BLaER1 treated with 17β-estradiol and CSF1 and Interleukin-3, amounts not matched to agents 10 nM and 100 nM (cell line): ENCODE data around the gene ZBTB34.
A peak's percentile ranks its signal among the peaks of the same experiment; 100 is the strongest.

Source experiments
- H3K27ac ChIP-seq, 11 experiments: shearing (Covaris generic); formaldehyde crosslinking; 2 replicates each; pipeline ENCODE4 v1.8.1; 2022
- H3K27me3 ChIP-seq, 11 experiments: shearing (Covaris generic); formaldehyde crosslinking; 2 replicates each; pipeline ENCODE4 v1.8.1; 2022
- H3K36me3 ChIP-seq, 11 experiments: shearing (Covaris generic); formaldehyde crosslinking; 2 replicates each; pipeline ENCODE4 v1.8.1; 2022
- H3K4me1 ChIP-seq, 10 experiments: shearing (Covaris generic); formaldehyde crosslinking; 2 replicates each; pipeline ENCODE4 v1.8.1; 2022
- H3K4me2 ChIP-seq, 11 experiments: shearing (Covaris generic); formaldehyde crosslinking; 2 replicates each; pipeline ENCODE4 v1.8.1; 2022
- H3K4me3 ChIP-seq, 10 experiments: shearing (Covaris generic); formaldehyde crosslinking; 2 replicates each; pipeline ENCODE4 v1.8.1; 2022
- H3K9ac ChIP-seq, 11 experiments: shearing (Covaris generic); formaldehyde crosslinking; 2 replicates each; pipeline ENCODE4 v1.8.1; 2022
- H3K9me3 ChIP-seq, 11 experiments: shearing (Covaris generic); formaldehyde crosslinking; replicated peaks in 1 of 11; 2 replicates each; pipeline ENCODE4 v1.8.1; 2022
- H4K20me1 ChIP-seq, 11 experiments: shearing (Covaris generic); formaldehyde crosslinking; 2 replicates each; pipeline ENCODE4 v1.8.1; 2022
- Cebpa-rat ChIP-seq, 11 experiments: shearing (Covaris generic); IDR thresholded peaks; 2 replicates each; pipeline ENCODE4 v1.8.1; 2022

The ZBTB34 gene

GRCh38 chr9:126838895-126839294, 21.5 kb upstream of the ZBTB34 start:
- Histone ChIP-seq H4K20me1 (peaks cover 26 to 72% (median 54%) of the 10 kb centered on the region in 11 experiments; a peak in 20 of 22 replicates), H3K27me3 (no peaks in the 10 kb centered on the region), H3K4me3 (no peak overlapping the region), H3K27ac (no peak overlapping the region), H3K9me3 (no peaks in the 10 kb centered on the region), H3K36me3 (peaks cover 27 to 54% (median 41%) of the 10 kb centered on the region in 11 experiments), H3K4me2 (no peak overlapping the region), H3K4me1 (peaks cover 9 to 36% (median 23%) of the 10 kb centered on the region in 10 experiments), H3K9ac (no peak overlapping the region)
- no peak for TF ChIP-seq Cebpa-rat (IDR thresholded peaks at IDR 0.05)

DNA sequence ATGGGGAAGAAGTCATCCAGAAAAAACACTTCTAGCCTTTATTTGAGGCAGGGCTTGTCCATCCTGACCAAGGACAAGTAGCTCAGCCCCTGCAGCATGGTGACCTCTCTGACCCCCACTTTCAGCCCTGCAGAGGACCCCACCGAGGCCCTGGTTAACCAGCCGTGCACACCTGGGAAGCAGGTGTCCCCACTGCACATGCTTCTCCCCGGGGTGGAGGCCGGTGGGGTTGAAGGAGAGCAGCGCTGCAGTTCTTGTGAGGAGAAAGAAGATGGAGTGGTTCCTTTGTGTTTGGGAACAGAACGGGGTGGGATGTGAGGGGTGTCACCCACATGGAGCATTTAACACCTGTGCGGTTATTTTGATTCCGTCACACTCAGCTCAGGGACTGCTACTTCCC, 21.1 kb upstream of the ZBTB34 start:
- no peak overlapping the region for H3K9ac ChIP-seq

DNA sequence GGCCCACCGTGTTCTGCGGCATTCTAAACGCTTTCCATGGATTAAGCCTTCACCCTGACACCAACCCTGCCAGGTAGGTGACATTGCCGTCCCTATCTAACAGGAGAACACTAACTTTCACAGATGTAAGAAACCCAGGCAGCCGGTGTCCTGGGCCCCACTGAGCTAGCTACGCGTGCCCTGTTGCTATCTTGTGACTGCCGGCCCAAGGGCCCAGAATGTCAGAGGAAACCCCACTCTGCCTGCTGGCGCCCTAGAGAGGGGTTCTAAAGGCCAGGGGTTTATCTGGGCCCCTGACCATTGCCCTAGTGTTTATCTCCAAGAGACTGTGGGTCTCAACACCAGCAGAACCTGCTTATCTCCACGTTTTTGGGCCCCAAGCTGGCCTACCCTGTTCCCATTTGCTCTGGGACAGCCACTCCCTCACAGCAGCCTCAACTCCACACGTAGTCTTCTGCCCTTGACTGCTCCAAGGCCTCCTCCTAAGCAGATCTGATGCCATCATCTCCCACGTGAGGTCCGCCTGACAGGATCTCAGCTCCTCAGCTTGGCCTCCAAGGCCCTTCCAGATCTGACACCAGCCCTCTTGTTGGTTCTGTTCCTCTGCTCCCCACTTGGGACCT, 18.1 kb upstream of the ZBTB34 start:
- H3K9ac ChIP-seq = no peak overlapping the region
- peaks cover 9 to 39% (median 21%) of the 10 kb centered on the region in 11 experiments; a peak in 20 of 22 replicates for H4K20me1 ChIP-seq
- H3K36me3 ChIP-seq = peaks cover 11 to 21% (median 16%) of the 10 kb centered on the region in 11 experiments
- TF ChIP-seq Cebpa-rat (IDR thresholded peaks at IDR 0.05) = no peak
- no peak overlapping the region for H3K4me3 ChIP-seq
- peak overlapping the region in 1 of 11 experiments; percentile 60; a peak in 1 of 22 replicates for H3K4me2 ChIP-seq
- H3K27ac ChIP-seq = no peak overlapping the region
- H3K9me3 ChIP-seq = no peaks in the 10 kb centered on the region
- peaks cover 0 to 21% (median 6%) of the 10 kb centered on the region in 10 experiments; a peak in 11 of 20 replicates for H3K4me1 ChIP-seq
- H3K27me3 ChIP-seq = no peaks in the 10 kb centered on the region

More for the DNA sequence above, 21.1 kb upstream of the ZBTB34 start:
- H3K27me3 ChIP-seq = no peaks in the 10 kb centered on the region
- no peak overlapping the region for H3K27ac ChIP-seq
- no peak overlapping the region; a peak in 1 of 22 replicates for H3K4me2 ChIP-seq
- TF ChIP-seq Cebpa-rat (IDR thresholded peaks at IDR 0.05) = no peak
- no peak overlapping the region for H3K4me3 ChIP-seq
- no peaks in the 10 kb centered on the region for H3K9me3 ChIP-seq
- peaks cover 26 to 68% (median 50%) of the 10 kb centered on the region in 11 experiments; a peak in 20 of 22 replicates for H4K20me1 ChIP-seq
- H3K4me1 ChIP-seq = peaks cover 9 to 37% (median 23%) of the 10 kb centered on the region in 10 experiments
- H3K36me3 ChIP-seq = peaks cover 23 to 50% (median 38%) of the 10 kb centered on the region in 11 experiments

- peaks cover 7 to 33% (median 14%) of the 10 kb centered on the region in 11 experiments; a peak in 17 of 22 replicates for H4K20me1 ChIP-seq
- no peaks in the 10 kb centered on the region for H3K9me3 ChIP-seq
- H3K4me2 ChIP-seq = peak overlapping the region in 3 of 11 experiments; percentile 40 to 63 (median 60); a peak in 6 of 22 replicates
- no peak overlapping the region for H3K27ac ChIP-seq
- H3K4me3 ChIP-seq = no peak overlapping the region
- no peak overlapping the region for H3K9ac ChIP-seq
- H3K27me3 ChIP-seq = no peaks in the 10 kb centered on the region
- H3K36me3 ChIP-seq = peaks cover 8 to 14% (median 13%) of the 10 kb centered on the region in 11 experiments
- TF ChIP-seq Cebpa-rat (IDR thresholded peaks at IDR 0.05) = no peak
- peaks cover 0 to 19% (median 5%) of the 10 kb centered on the region in 10 experiments; a peak in 11 of 20 replicates for H3K4me1 ChIP-seq
Observed at GRCh38 chr9:126842977-126843799, 17.3 kb upstream of the ZBTB34 start.

DNA sequence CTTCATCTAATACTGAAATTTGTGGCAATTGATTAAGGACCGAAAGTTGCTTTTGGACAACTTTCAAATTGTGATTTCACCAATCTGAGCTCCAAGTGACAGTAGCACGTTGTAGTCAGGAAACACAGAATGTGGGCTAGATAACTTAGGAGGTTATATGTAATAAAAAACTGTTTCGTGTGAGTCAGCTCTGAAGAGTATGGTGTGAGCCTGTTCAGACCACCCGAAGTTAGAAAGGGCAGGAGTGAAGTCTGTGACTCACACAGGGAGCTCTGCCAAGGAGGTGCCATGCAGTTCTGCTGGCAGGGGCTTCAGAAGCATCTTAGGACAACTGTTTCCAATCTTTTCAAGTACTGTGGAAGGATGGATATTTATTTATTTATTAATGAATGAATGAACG, 16.4 kb upstream of the ZBTB34 start:
- Histone ChIP-seq H3K4me2 (no peak overlapping the region), H3K4me3 (no peak overlapping the region), H3K4me1 (peaks cover 0 to 17% (median 3%) of the 10 kb centered on the region in 10 experiments; a peak in 11 of 20 replicates), H4K20me1 (peaks cover 0 to 24% (median 5%) of the 10 kb centered on the region in 11 experiments; a peak in 16 of 22 replicates), H3K9me3 (no peaks in the 10 kb centered on the region), H3K9ac (no peak overlapping the region), H3K27me3 (no peaks in the 10 kb centered on the region), H3K36me3 (peaks cover 0 to 8% (median 4%) of the 10 kb centered on the region in 11 experiments; a peak in 11 of 22 replicates), H3K27ac (no peak overlapping the region)
- TF ChIP-seq Cebpa-rat (IDR thresholded peaks at IDR 0.05) = no peak

GRCh38 chr9:126847051-126847450, 13.4 kb upstream of the ZBTB34 start:
- peaks cover 0 to 21% (median 0%) of the 10 kb centered on the region in 10 experiments; a peak in 6 of 20 replicates for H3K4me1 ChIP-seq
- H3K4me2 ChIP-seq = no peak overlapping the region
- no peak for TF ChIP-seq Cebpa-rat (IDR thresholded peaks at IDR 0.05)
- no peak overlapping the region for H3K9ac ChIP-seq
- no peaks in the 10 kb centered on the region for H3K36me3 ChIP-seq
- no peak overlapping the region for H3K27ac ChIP-seq
- no peaks in the 10 kb centered on the region for H3K9me3 ChIP-seq
- peaks cover 0 to 10% (median 0%) of the 10 kb centered on the region in 11 experiments; a peak in 3 of 22 replicates for H4K20me1 ChIP-seq
- no peak overlapping the region for H3K4me3 ChIP-seq
- H3K27me3 ChIP-seq = no peaks in the 10 kb centered on the region

DNA sequence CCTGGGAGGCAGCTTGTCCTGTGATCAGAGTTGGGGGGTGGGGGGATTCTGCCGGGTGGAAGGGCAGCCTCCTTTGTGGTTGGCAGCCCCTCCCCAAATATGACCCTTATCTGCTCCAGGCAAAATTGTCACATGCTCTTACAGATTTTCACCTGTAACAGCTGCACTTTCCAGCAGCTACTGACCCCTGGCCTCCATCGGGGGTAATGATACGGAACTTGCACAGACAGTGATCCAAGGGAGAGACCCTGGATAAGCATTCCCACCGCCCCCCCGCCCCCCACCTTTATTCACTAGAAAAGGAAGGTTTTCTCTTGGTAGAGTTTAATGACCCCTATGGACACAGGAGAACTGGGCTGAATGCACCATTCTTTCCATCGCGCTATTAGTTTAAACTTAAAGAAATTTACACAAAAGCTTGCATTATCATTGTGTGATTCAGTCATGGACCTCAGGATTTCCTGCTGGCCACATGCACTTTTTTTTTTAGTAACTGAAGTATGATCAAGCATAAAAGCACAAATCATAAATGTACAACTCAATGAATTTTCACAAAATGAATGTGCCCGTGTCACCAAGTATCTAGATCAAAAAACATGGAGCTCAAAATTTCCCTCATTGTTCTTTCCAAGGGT, 10.7 kb upstream of the ZBTB34 start:
- no peaks in the 10 kb centered on the region for H3K36me3 ChIP-seq
- H3K27me3 ChIP-seq = no peaks in the 10 kb centered on the region
- H3K4me2 ChIP-seq = peak overlapping the region in 3 of 11 experiments; percentile 25 to 29 (median 28); a peak in 4 of 22 replicates
- no peak overlapping the region for H3K4me3 ChIP-seq
- no peak overlapping the region for H3K9ac ChIP-seq
- no peaks in the 10 kb centered on the region for H3K9me3 ChIP-seq
- H3K4me1 ChIP-seq = peaks cover 0 to 7% (median 0%) of the 10 kb centered on the region in 10 experiments; a peak in 1 of 20 replicates
- no peak overlapping the region for H3K27ac ChIP-seq
- no peaks in the 10 kb centered on the region; a peak in 1 of 22 replicates for H4K20me1 ChIP-seq
- TF ChIP-seq Cebpa-rat (IDR thresholded peaks at IDR 0.05) = no peak

- no peak overlapping the region for H3K4me3 ChIP-seq
Observed at GRCh38 chr9:126851286-126851880, 9.1 kb upstream of the ZBTB34 start.

More at GRCh38 chr9:126851286-126851880, 9.1 kb upstream of the ZBTB34 start:
- H3K27ac ChIP-seq = no peak overlapping the region
- H3K27me3 ChIP-seq = no peaks in the 10 kb centered on the region
- no peak overlapping the region for H3K4me2 ChIP-seq
- no peak overlapping the region for H3K9ac ChIP-seq
- no peaks in the 10 kb centered on the region; a peak in 1 of 22 replicates for H4K20me1 ChIP-seq
- peaks cover 0 to 7% (median 0%) of the 10 kb centered on the region in 10 experiments; a peak in 1 of 20 replicates for H3K4me1 ChIP-seq
- H3K9me3 ChIP-seq = no peaks in the 10 kb centered on the region
- no peaks in the 10 kb centered on the region for H3K36me3 ChIP-seq
- TF ChIP-seq Cebpa-rat (IDR thresholded peaks at IDR 0.05) = no peak
